PFSK-1 (cell line): ENCODE data around the gene PPP1R3A.

ENCODE experiments used
- FOXP2 ChIP-seq: optimal IDR thresholded peaks from 2 replicates; pipeline ENCODE3; 2011; ENCODE audit warnings: borderline replicate concordance, control low read depth, inconsistent platforms; ENCODE audit not compliant: insufficient read depth; ENCODE audit errors: extremely low read length, extremely low read depth
- POLR2AphosphoS5 ChIP-seq: IDR thresholded peaks from 2 replicates; pipeline ENCODE4 v1.6.1; 2012; ENCODE audit warnings: low read depth, mild to moderate bottlenecking, control low read depth, low read length, moderate library complexity
- SIN3A ChIP-seq: IDR thresholded peaks from 2 replicates; pipeline ENCODE4 v1.6.1; 2012; ENCODE audit warnings: mild to moderate bottlenecking, low read length, moderate library complexity, borderline replicate concordance; ENCODE audit not compliant: insufficient read depth
- TAF1 ChIP-seq: IDR thresholded peaks from 2 replicates; pipeline ENCODE4 v1.6.1; 2012; ENCODE audit warnings: low read length, control low read depth, borderline replicate concordance; ENCODE audit not compliant: insufficient read depth
- TF ChIP-seq, protein P1 (sequence below), 2 experiments: IDR thresholded peaks; 2 replicates each; pipeline versions ENCODE4 v1.6.1 to v1.8.0; 2011 to 2012; ENCODE audit warnings: low read depth in 2 of 2, low read length in 2 of 2, control low read depth in 1 of 2, inconsistent platforms in 1 of 2, mild to moderate bottlenecking in 1 of 2, moderate library complexity in 1 of 2; ENCODE audit not compliant: insufficient read depth in 1 of 2

DNA sequence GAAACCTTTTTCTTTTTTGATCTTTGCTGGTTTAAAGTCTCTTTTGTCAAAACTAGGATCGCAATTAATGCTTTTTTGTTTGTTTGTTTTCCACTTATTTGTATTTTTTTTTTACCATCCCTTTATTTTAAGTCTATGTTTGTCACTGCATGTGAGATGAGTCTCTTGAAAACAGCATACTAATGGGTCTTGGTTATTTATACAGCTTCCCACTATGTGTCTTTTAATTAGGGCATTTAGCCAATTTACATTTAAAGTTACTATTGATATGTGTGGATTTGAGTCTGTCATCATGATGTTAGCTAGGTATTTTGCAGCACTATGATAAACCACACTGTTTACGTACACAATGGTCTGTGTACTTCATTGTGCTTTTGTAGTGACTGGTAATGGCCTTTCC lies 34.7 kb upstream of the PPP1R3A start:
- TF ChIP-seq, protein P1, sequence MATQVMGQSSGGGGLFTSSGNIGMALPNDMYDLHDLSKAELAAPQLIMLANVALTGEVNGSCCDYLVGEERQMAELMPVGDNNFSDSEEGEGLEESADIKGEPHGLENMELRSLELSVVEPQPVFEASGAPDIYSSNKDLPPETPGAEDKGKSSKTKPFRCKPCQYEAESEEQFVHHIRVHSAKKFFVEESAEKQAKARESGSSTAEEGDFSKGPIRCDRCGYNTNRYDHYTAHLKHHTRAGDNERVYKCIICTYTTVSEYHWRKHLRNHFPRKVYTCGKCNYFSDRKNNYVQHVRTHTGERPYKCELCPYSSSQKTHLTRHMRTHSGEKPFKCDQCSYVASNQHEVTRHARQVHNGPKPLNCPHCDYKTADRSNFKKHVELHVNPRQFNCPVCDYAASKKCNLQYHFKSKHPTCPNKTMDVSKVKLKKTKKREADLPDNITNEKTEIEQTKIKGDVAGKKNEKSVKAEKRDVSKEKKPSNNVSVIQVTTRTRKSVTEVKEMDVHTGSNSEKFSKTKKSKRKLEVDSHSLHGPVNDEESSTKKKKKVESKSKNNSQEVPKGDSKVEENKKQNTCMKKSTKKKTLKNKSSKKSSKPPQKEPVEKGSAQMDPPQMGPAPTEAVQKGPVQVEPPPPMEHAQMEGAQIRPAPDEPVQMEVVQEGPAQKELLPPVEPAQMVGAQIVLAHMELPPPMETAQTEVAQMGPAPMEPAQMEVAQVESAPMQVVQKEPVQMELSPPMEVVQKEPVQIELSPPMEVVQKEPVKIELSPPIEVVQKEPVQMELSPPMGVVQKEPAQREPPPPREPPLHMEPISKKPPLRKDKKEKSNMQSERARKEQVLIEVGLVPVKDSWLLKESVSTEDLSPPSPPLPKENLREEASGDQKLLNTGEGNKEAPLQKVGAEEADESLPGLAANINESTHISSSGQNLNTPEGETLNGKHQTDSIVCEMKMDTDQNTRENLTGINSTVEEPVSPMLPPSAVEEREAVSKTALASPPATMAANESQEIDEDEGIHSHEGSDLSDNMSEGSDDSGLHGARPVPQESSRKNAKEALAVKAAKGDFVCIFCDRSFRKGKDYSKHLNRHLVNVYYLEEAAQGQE (IDR thresholded peaks at IDR 0.05; ENCODE audit: insufficient read depth in 1 of 2, low read depth in 2 of 2, low read length in 2 of 2) = no peak
- TF ChIP-seq TAF1 (no peak), SIN3A (no peak), POLR2AphosphoS5 (no peak), FOXP2 (no peak)
